ENCODE results near the gene EML5. TPM values are rescaled to one million over a fixed set of nuclear protein-coding genes. Genes with fewer than 3 reads are reported as not detected.

Gene EML5
- total RNA-seq, 2 experiments from 2014 or later, result 2.8 to 3.1 TPM

GRCh38 chr14:88628033-88628432 is 164.7 kb downstream of the EML5 start:
- no peaks in the 10 kb centered on the region for H3K4me1 Mint-ChIP-seq (ENCODE audit: low read depth)
- intact Hi-C loops (cut with DNase I, micrococcal nuclease), result no loop called here
- H3K9me3 ChIP-seq (ENCODE audit: control insufficient read depth in 1 of 2, insufficient read depth in 1 of 2, low read length in 2 of 2), result no peaks in the 10 kb centered on the region

GRCh38 chr14:88625671-88626070 is 167.1 kb downstream of the EML5 start:
- no peak for DNase-seq
- CTCF ChIA-PET, result no interaction called here
- no peak overlapping the region for H3K27ac Mint-ChIP-seq

More at GRCh38 chr14:88628033-88628432, 164.7 kb downstream of the EML5 start:
- POLR2A ChIA-PET, result no interaction called here
- Mint-ChIP-seq H3K36me3 (ENCODE audit: low read depth) (peaks cover 26% of the 10 kb centered on the region), H3K27ac (no peak overlapping the region), H3K4me3 (no peak overlapping the region), H3K9me3 (no peaks in the 10 kb centered on the region), H3K27me3 (no peaks in the 10 kb centered on the region)
- H3K27me3 ChIP-seq (ENCODE audit: control insufficient read depth in 1 of 2, insufficient read depth in 2 of 2, low read length in 2 of 2), result no peaks in the 10 kb centered on the region
- ATAC-seq (ENCODE audit: poor library complexity) (no peak), DNase-seq (no peak)
- CTCF ChIA-PET, result no interaction called here
- no peak overlapping the region for H3K27ac ChIP-seq (ENCODE audit: low read depth in 1 of 2, low read length in 2 of 2)
- TF ChIP-seq CTCF (IDR thresholded peaks at IDR 0.05), result no peak
- no peak overlapping the region for H3K4me3 ChIP-seq (ENCODE audit: low read length)
- H3K36me3 ChIP-seq (ENCODE audit: insufficient read depth, low read length), result peaks cover 2% of the 10 kb centered on the region
- no peaks in the 10 kb centered on the region for H3K4me1 ChIP-seq (ENCODE audit: insufficient read depth, low read length)

GRCh38 chr14:88621100-88621499 is 171.7 kb downstream of the EML5 start:
- Histone ChIP-seq H3K27ac (ENCODE audit: low read depth in 1 of 2, low read length in 2 of 2) (no peak overlapping the region), H3K4me1 (ENCODE audit: insufficient read depth, low read length) (no peaks in the 10 kb centered on the region), H3K27me3 (ENCODE audit: control insufficient read depth in 1 of 2, insufficient read depth in 2 of 2, low read length in 2 of 2) (no peaks in the 10 kb centered on the region), H3K36me3 (ENCODE audit: insufficient read depth, low read length) (no peaks in the 10 kb centered on the region), H3K9me3 (ENCODE audit: control insufficient read depth in 1 of 2, insufficient read depth in 1 of 2, low read length in 2 of 2) (no peaks in the 10 kb centered on the region), H3K4me3 (ENCODE audit: low read length) (no peak overlapping the region)
- Mint-ChIP-seq H3K36me3 (ENCODE audit: low read depth) (peaks cover 39% of the 10 kb centered on the region), H3K9me3 (no peaks in the 10 kb centered on the region), H3K4me3 (no peak overlapping the region), H3K4me1 (ENCODE audit: low read depth) (no peaks in the 10 kb centered on the region), H3K27ac (no peak overlapping the region), H3K27me3 (no peaks in the 10 kb centered on the region)
- ATAC-seq (ENCODE audit: poor library complexity) (no peak), DNase-seq (no peak)
- ChIA-PET CTCF (no interaction called here), POLR2A (interaction anchor here (0.6 kb wide), 1 partner anchor 9 kb away, joined by 3 read pairs; no protein-coding TSS in a partner anchor)
- TF ChIP-seq CTCF (IDR thresholded peaks at IDR 0.05), result no peak
- intact Hi-C loops (cut with DNase I, micrococcal nuclease), result no loop called here

More at GRCh38 chr14:88625671-88626070, 167.1 kb downstream of the EML5 start:
- POLR2A ChIA-PET, result no interaction called here
- no peak for ATAC-seq (ENCODE audit: poor library complexity)
- Mint-ChIP-seq H3K27me3 (no peaks in the 10 kb centered on the region), H3K36me3 (ENCODE audit: low read depth) (peaks cover 38% of the 10 kb centered on the region), H3K9me3 (no peaks in the 10 kb centered on the region), H3K4me1 (ENCODE audit: low read depth) (no peaks in the 10 kb centered on the region), H3K4me3 (no peak overlapping the region)
- Histone ChIP-seq H3K36me3 (ENCODE audit: insufficient read depth, low read length) (peaks cover 2% of the 10 kb centered on the region), H3K9me3 (ENCODE audit: control insufficient read depth in 1 of 2, insufficient read depth in 1 of 2, low read length in 2 of 2) (no peaks in the 10 kb centered on the region), H3K4me3 (ENCODE audit: low read length) (no peak overlapping the region), H3K27ac (ENCODE audit: low read depth in 1 of 2, low read length in 2 of 2) (no peak overlapping the region), H3K4me1 (ENCODE audit: insufficient read depth, low read length) (no peaks in the 10 kb centered on the region), H3K27me3 (ENCODE audit: control insufficient read depth in 1 of 2, insufficient read depth in 2 of 2, low read length in 2 of 2) (no peaks in the 10 kb centered on the region)
- no peak for TF ChIP-seq CTCF (IDR thresholded peaks at IDR 0.05)
- intact Hi-C loops (cut with DNase I, micrococcal nuclease), result no loop called here
